MM.1S (cell line): ENCODE data around the gene KRTAP10-5.
"Not testable (repeated sequence)": the region's sequence is repeated elsewhere in the genome, so short reads cannot be mapped to it uniquely, and the experiment has no call there.

Experiments used
- EZH2 ChIP-seq: fragments of 300-600 bp; sonication (generic); optimal IDR thresholded peaks from 2 replicates; pipeline ENCODE3; 2017; ENCODE audit warnings: low read depth, mild to moderate bottlenecking, antibody characterized with exemption, low read length, mixed read lengths
- TF ChIP-seq, protein P1 (sequence below): fragments of 300-600 bp; sonication (generic); IDR thresholded peaks from 2 replicates; pipeline ENCODE4 v1.5.1; 2016; ENCODE audit warnings: antibody characterized with exemption, low read length, mixed read lengths

DNA sequence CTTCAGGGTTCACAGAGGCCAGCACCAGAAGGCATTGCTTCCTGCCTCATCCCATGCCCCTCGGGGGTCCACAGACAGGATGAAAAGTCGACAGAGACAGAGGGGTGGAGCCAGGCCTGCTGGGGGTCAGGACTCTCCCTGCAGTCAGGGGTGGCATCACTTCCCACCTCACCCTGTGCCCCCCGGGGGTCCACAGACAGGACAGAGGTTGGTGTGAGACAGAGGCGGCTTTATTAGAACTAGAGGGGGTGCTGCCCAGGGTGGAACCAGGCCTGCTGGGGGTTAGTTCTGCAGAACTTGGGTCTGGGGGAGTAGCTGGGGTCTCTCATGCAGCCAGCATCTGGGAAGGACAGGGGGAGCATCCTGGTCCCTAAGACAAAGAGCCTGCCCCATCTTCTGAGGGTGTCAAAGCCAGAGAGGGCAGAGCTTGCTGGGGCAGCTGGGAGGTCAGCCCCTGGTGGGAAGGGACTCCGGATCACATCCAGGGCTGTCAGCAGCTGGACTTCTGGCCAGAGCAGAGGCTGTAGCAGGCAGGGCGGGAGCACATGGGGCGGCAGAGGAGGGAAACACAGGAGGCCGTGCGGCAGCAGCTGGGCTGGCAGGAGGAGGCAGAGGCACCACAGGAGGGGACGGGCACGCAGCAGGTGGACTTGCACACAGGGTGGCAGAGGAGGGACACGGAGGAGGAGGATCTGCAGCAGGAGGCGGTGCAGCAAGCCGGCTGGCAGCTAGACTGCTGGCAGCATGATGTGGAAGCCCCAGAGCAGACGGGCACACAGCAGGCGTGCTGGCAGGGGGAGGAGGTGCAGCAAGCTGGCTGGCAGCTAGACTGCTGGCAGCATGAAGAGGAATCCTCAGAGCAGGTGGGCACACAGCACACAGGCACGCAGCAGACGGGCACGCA is 10.7 kb upstream of the KRTAP10-5 start:
- TF ChIP-seq, protein P1, sequence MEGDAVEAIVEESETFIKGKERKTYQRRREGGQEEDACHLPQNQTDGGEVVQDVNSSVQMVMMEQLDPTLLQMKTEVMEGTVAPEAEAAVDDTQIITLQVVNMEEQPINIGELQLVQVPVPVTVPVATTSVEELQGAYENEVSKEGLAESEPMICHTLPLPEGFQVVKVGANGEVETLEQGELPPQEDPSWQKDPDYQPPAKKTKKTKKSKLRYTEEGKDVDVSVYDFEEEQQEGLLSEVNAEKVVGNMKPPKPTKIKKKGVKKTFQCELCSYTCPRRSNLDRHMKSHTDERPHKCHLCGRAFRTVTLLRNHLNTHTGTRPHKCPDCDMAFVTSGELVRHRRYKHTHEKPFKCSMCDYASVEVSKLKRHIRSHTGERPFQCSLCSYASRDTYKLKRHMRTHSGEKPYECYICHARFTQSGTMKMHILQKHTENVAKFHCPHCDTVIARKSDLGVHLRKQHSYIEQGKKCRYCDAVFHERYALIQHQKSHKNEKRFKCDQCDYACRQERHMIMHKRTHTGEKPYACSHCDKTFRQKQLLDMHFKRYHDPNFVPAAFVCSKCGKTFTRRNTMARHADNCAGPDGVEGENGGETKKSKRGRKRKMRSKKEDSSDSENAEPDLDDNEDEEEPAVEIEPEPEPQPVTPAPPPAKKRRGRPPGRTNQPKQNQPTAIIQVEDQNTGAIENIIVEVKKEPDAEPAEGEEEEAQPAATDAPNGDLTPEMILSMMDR, result not testable (repeated sequence)
- TF ChIP-seq EZH2, result not testable (repeated sequence)
